ENCODE data around the gene PDIA5. TPM values are rescaled to one million over a fixed set of nuclear protein-coding genes. Genes with fewer than 3 reads are reported as not detected.

PDIA5 gene
- total and polyA plus RNA-seq, 4 donors = 36.8 to 94.6 (median 63.3) TPM

GRCh38 chr3:123148772-123149171 is 81.9 kb downstream of the PDIA5 start:
- WGBS = 91% methylated on average over 8 of the region's 8 CpGs
- peaks cover 0 to 12% (median 6%) of the 10 kb centered on the region in 4 donors for H3K4me1 ChIP-seq (ENCODE audit: control insufficient read depth in 4 of 4, insufficient read depth in 4 of 4, low read length in 3 of 4)
- TF ChIP-seq ATF3 (IDR thresholded peaks at IDR 0.05) = no peak
- TF ChIP-seq CTCF (IDR thresholded peaks at IDR 0.05; ENCODE audit: low read depth, low read length, missing input control) = no peak
- TF ChIP-seq MAX (IDR thresholded peaks at IDR 0.05) = no peak
- TF ChIP-seq ZBTB33 (IDR thresholded peaks at IDR 0.05) = no peak
- no peak for TF ChIP-seq RXRA (IDR thresholded peaks at IDR 0.05)
- H3K9me3 ChIP-seq (ENCODE audit: control insufficient read depth in 4 of 4, low read length in 3 of 4) = no peaks in the 10 kb centered on the region
- no peak overlapping the region for H3K27ac ChIP-seq (ENCODE audit: low read depth in 1 of 2, low read length in 2 of 2)
- DNase-seq (ENCODE audit: low spot score) = no peak
- no peak overlapping the region for H3K4me3 ChIP-seq (ENCODE audit: low read depth in 1 of 3, low read length in 3 of 3)
- peaks cover 27 to 81% (median 53%) of the 10 kb centered on the region in 4 donors for H3K36me3 ChIP-seq (ENCODE audit: control insufficient read depth in 4 of 4, insufficient read depth in 3 of 4, low read depth in 1 of 4, low read length in 3 of 4)
- H3K27me3 ChIP-seq (ENCODE audit: control insufficient read depth in 4 of 4, insufficient read depth in 4 of 4, low read length in 3 of 4) = no peaks in the 10 kb centered on the region
- H3K9ac ChIP-seq (ENCODE audit: low read depth in 1 of 2, low read length in 2 of 2) = no peak overlapping the region

GRCh38 chr3:123149525-123149924 is 82.7 kb downstream of the PDIA5 start:
- no peak for DNase-seq (ENCODE audit: low spot score)
- peaks cover 30 to 77% (median 53%) of the 10 kb centered on the region in 4 donors for H3K36me3 ChIP-seq (ENCODE audit: control insufficient read depth in 4 of 4, insufficient read depth in 3 of 4, low read depth in 1 of 4, low read length in 3 of 4)
- H3K9me3 ChIP-seq (ENCODE audit: control insufficient read depth in 4 of 4, low read length in 3 of 4) = no peaks in the 10 kb centered on the region
- H3K27me3 ChIP-seq (ENCODE audit: control insufficient read depth in 4 of 4, insufficient read depth in 4 of 4, low read length in 3 of 4) = no peaks in the 10 kb centered on the region
- no peak for TF ChIP-seq EGR1 (IDR thresholded peaks at IDR 0.05; ENCODE audit: low read depth in 2 of 2)
- peaks cover 3 to 18% (median 10%) of the 10 kb centered on the region in 4 donors for H3K4me1 ChIP-seq (ENCODE audit: control insufficient read depth in 4 of 4, insufficient read depth in 4 of 4, low read length in 3 of 4)
- H3K9ac ChIP-seq (ENCODE audit: low read depth in 1 of 2, low read length in 2 of 2) = no peak overlapping the region
- H3K4me3 ChIP-seq (ENCODE audit: low read depth in 1 of 3, low read length in 3 of 3) = no peak overlapping the region
- no peak overlapping the region for H3K27ac ChIP-seq (ENCODE audit: low read depth in 1 of 2, low read length in 2 of 2)
- 95% methylated on average over 3 of the region's 3 CpGs for WGBS

GRCh38 chr3:123150449-123151215 is 83.8 kb downstream of the PDIA5 start:
- Histone ChIP-seq H3K27ac (ENCODE audit: low read depth in 1 of 2, low read length in 2 of 2) (no peak overlapping the region), H3K9me3 (ENCODE audit: control insufficient read depth in 4 of 4, low read length in 3 of 4) (no peaks in the 10 kb centered on the region), H3K4me3 (ENCODE audit: low read depth in 1 of 3, low read length in 3 of 3) (no peak overlapping the region), H3K9ac (ENCODE audit: low read depth in 1 of 2, low read length in 2 of 2) (no peak overlapping the region), H3K27me3 (ENCODE audit: control insufficient read depth in 4 of 4, insufficient read depth in 4 of 4, low read length in 3 of 4) (no peaks in the 10 kb centered on the region), H3K4me1 (ENCODE audit: control insufficient read depth in 4 of 4, insufficient read depth in 4 of 4, low read length in 3 of 4) (peaks cover 9 to 29% (median 21%) of the 10 kb centered on the region in 4 donors), H3K36me3 (ENCODE audit: control insufficient read depth in 4 of 4, insufficient read depth in 3 of 4, low read depth in 1 of 4, low read length in 3 of 4) (peaks cover 30 to 77% (median 49%) of the 10 kb centered on the region in 4 donors)
- WGBS = 95% methylated on average over 15 of the region's 15 CpGs
- peak; percentile 6 for DNase-seq (ENCODE audit: low spot score)
- TF ChIP-seq TAF1 (conservative IDR thresholded peaks at IDR 0.05) (no peak), NR2F2 (IDR thresholded peaks at IDR 0.05) (no peak), EGR1 (IDR thresholded peaks at IDR 0.05; ENCODE audit: low read depth in 2 of 2) (no peak), FOXA1 (IDR thresholded peaks at IDR 0.05) (no peak), REST (IDR thresholded peaks at IDR 0.05) (no peak), ATF3 (IDR thresholded peaks at IDR 0.05) (no peak), SP1 (IDR thresholded peaks at IDR 0.05) (no peak), FOXA2 (IDR thresholded peaks at IDR 0.05) (no peak)
